ENCODE results near the gene MPRIP.

MPRIP gene

DNA sequence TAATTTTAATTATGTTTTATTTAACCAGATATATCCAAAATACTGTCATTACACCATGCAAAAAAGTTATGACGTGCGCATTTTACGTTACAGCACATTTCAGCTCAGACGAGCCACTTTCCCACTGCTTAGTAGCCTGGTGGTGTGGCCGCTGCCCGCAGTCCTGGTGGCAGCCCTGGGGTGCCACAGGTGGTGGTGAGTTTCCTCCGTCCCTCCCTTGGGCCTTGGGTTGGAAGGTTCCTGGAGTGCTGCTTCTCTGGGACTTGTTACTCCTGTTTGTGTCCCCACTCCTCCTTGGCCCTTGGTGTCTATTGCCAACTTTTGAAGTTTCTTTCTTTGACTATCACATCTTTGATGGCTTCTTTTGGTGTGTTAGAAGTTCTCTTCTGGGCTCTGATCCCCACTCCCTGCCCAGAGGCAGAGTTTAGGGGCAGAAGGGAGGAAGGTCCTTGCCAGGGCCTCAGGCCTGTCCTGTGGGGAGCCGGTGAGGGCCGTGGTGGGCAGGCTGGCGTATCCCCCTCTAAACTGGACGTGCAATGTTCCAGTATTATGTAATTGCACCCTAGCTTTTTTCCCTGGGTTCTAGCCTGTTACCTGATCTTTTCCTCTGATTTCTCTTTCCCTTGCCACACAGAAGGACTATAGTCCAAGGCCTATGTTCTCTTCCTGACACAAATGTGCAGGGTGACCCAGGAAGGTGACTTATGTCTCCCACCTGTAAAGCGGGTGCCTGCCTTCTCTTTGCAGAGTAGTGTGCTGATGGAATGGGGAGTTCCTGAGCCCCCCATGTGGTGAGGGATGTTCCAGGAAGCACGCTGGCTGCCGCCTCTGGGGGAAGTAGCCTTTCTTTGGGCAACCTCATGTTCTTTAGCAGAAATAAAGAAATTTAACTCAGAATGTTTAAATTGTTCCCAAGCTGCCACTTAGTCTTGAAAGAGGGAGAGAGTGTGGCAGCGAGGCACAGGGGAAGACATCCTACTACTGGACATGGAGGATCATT is 8.4 kb downstream of the MPRIP start:
- no peak for DNase-seq (ENCODE audit: low read depth)

DNA sequence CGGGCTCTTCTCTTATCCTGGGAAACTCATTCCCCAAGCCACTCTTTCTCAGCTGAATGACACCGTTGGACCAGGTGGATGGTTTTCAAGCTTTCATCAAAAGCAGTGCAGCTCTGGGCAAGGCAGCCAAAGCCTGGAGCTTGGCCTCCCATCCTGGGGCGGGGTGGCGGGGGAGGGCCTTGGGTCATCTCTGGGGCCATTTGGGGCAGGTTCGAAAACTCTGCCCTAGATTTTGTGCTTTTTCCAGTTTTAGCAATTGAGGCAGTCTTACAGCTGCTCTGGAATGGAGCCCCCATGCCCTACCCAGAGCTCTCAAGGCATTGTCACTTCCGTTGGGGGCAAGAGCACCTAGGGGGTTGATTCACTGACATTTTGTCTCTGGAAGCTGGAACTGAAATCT is 9.1 kb downstream of the MPRIP start:
- no peak for DNase-seq (ENCODE audit: low read depth)

DNA sequence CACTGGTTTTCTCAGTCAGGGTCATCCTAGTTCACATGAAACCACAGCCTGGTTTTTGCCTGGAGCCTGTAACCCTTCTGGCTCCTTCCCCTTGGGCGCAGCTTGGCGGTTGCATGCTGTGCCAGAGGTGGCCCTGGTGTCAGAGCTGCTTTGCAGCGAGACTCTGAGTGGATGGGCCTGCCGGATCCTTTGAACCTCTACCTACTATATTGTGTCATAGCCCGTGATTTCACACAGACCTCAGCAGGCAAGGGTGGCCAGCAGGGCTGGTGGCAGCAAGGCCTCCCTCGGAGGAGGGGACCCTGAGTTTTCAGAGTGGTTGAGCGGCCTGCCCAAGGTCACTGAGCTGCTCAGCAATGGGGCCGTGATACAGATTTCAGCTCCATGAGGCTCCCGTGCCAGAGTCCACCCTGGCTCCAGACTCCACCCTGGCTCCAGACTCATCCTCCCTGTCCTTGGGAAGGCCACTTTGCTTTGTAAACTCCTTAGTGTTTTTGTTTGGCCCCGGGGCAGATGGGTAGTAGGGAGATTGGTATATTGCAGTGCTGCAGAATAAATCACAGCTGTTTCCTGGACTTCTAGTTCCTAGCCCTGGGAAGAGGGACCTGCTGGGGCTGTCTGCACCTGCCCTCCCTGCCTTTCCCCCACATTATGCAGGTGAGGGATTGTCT is 9.7 kb downstream of the MPRIP start:
- no peak for DNase-seq (ENCODE audit: low read depth)

DNA sequence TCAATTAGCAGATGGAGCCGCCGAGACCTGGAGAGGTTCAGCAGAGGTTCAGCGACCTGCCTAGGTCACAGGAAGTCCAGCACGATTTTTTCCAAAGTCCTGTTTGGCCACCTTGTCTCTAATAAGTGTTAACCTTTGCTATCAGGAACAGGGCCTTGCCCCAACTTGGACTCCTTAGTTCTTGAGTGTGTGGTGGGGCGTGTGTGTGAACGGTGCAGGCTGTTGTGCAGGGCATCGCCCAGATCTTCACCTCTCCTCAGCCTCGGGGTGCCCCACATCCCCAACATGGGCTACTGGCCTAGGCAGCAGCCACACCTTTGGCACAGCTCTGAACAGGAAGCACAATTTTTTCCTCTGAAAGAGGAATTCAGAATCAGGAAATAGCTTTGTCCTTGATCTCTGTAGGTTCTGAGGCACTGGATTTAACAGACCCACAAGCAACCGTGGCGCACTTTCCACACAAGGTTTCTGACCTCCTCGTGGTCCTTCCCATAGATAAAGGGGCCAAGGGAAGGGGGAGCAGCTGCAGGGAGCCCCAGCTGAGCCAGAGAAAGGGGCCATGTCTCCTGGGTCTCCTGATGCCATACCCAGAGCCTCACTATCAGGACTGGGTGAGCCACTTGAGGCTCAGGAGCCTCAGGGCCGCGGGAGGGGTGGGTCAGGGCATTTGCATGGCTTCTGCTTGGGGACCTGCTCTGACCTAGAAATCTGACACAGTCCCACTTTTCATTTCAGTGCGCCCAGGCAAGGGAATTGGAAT is 10.4 kb downstream of the MPRIP start:
- no peak for DNase-seq (ENCODE audit: low read depth)

DNA sequence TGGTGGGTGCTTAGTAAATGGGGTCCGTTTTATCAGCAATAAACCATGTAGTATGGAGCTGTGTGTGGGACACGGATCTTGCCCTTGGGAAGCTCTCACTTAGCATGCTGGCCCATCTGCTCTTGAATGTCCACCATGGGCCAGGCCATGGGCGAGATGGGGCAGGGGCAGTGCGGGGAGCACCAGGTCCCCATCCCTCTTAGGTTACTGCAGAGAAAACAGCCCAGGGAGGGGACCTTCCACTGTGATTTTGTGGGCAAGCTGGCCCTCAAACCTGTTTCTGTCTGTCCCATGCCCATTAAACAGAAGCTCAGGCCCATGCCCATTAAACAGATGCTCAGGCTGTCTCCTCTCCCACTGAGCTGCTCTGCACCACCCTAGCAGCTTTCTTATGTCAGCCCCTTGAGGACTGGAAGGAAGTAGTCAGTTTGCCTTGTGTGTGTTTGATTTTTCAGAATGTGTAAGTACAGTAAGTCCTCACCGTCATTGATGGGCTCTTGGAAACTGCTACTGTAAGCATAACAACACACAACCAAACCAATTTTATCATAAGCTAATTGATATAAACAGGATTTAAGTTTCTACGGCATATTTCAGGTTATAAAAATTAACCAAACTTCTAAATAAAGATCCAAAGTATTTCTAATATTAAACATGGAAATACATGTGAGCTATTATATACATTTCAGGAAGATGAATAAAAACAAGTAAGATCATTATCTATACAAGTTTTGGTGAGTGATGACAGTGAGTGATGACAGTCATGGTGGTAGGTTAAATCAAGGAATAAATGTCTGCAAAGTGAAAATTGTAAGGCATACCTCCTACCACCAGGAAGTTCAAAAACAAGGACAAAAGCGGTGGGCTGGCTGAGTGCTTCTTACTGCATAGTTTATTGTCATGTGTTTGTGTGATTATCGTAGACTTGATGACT is 11.5 kb downstream of the MPRIP start:
- DNase-seq (ENCODE audit: low read depth): no peak

DNA sequence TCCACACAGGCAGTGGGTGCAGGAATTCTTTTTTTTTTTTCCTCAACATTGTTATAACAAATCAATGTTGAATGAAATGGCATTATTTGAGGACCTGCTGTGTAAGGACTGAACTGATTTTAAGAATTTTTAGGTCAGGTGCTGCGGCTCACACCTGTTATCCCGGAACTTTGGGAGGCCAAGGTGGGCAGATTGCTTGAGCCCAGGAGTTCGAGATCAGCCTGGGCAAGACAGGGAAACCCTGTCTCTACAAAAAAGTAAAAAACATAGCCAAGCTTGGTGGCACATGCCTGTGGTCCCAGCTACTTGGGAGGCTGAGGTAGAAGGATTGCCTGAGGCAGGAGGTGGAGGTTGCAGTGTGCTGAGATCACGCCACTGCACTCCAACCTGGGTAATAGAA is 12.4 kb downstream of the MPRIP start:
- no peak for DNase-seq (ENCODE audit: low read depth)

DNA sequence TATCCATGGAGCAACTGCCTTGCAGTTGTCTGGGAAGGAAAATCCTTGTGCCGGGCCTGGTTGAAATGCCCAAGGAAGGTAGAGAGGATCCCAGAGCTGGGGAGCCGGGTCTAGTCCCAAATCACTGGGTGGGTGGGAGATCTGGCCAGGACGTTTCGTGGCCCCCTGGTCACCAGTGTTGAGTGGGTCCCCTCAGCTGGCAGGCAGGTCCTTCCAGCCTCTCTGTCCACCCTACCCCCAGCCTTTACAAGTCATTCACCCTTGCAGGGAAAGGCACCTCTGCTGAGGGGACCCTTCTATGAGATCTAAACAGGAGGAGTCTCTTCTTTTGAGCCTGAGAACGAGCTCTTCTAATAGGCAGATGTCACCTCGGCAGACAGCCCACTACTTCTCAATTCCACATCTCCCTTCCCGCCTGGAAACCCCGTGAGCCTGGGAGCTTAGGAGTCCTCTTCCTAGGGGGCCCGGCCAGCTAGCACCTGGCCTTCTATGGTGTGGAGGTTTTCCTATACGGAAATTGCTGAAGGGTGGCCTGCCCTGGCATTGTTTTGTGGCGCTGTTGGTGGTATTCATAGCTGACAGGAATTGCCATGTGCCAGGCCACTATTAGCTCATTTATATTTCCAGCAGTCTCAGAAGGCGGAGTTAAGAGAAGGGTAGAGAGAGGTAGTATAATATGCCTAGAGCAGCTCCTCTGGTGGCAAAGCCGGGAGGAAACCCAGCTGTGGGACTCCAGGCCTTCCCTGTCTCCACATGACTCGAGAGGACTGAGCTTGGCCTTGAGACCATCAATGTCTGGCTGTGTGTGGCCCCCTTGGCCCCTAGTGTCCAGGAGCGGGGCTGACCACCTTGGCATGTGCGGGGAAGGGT is 13.3 kb downstream of the MPRIP start:
- no peak for DNase-seq (ENCODE audit: low read depth)

DNA sequence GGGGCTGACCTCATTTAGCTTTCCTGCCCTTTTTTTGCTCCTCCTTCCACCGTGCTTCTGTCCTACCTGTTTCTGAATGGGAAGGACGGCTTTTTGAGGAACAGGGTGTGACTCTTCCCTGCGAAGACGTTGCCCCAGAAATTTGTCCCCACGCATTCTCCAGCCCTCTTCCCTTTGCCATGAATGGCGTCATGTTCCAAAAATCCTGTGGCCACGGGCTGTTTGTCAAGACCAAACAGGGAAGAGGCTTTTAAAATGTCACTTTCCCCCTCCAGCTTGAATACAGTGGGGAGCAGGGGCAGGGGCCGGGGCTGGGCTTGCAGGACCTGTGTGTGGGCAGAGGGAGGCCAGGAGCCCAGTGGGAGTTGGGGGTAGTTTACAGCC is 13.9 kb downstream of the MPRIP start:
- no peak for DNase-seq (ENCODE audit: low read depth)

DNA sequence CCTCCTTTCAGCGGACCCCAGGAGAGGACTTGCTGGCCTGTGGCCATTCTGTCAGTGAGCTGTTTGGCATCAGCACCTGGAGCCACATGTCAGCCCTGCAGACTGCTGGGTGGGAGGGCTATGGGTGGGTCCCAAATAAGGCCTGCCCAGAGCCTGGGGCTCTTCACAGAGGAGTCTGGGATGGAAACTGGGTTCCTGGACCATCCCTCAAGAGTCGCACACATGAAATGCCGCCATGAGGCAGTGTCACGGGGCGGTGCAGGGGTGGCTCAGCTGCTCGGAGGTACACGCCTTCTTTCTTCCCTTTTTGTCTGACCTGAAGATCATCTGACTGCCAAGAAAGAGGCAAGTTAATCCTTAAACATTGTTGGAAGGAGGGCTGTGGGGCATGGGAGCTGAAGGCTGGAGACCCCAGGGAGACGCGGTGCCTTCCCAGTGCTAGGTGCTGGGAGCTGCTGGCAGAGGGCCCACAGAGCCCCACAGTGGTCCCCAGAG is 14.8 kb downstream of the MPRIP start:
- no peak for DNase-seq (ENCODE audit: low read depth)

DNA sequence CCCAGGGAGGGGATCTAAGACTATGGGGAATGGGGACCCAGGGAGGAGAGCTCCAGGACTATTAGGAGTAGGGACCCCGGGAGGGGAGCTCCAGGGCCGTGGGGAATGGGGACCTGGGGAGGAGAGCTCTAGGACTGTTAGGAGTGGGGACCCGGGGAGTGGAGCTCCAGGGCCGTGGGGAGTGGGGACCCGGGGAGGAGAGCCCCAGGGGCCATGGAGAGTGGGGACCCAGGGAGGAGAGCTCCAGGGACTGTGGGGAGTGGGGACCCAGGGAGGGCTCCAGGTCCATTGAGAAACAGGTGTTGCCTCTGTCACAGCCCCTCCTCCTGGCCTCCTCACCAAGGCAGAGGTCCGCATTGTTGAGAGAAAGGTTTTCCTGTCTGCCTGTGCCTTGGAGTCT is 16.0 kb downstream of the MPRIP start:
- no peak for DNase-seq (ENCODE audit: low read depth)

DNA sequence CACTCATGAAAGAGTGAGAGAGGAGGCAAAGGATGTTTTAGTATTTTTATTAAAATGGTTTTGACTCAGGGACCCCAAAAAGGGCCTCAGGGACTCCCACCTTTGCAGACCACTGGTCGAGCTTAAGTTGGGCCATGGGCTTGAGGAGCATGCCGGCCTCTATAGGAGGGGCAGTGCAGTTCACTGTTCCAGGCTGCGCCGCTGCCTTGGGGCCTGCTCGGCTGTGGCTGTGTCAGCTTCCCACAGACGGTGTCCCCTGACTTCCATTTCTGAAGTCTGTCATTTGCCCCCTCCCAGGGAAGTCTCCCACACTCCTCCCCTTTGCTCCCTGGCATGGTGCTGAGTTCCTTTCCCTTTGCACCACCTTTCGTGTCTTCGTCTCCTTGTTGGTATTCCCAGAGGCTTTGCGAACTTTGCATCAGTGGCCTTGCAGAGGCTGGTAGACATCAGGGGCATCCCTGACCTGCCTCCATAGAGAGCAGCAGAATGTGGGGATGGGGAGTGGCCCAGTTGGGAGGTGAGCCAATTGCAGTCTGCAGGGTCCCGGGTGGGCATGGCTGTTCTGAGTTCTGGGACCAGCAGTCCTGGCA is 17.1 kb downstream of the MPRIP start:
- DNase-seq (ENCODE audit: low read depth): no peak

DNA sequence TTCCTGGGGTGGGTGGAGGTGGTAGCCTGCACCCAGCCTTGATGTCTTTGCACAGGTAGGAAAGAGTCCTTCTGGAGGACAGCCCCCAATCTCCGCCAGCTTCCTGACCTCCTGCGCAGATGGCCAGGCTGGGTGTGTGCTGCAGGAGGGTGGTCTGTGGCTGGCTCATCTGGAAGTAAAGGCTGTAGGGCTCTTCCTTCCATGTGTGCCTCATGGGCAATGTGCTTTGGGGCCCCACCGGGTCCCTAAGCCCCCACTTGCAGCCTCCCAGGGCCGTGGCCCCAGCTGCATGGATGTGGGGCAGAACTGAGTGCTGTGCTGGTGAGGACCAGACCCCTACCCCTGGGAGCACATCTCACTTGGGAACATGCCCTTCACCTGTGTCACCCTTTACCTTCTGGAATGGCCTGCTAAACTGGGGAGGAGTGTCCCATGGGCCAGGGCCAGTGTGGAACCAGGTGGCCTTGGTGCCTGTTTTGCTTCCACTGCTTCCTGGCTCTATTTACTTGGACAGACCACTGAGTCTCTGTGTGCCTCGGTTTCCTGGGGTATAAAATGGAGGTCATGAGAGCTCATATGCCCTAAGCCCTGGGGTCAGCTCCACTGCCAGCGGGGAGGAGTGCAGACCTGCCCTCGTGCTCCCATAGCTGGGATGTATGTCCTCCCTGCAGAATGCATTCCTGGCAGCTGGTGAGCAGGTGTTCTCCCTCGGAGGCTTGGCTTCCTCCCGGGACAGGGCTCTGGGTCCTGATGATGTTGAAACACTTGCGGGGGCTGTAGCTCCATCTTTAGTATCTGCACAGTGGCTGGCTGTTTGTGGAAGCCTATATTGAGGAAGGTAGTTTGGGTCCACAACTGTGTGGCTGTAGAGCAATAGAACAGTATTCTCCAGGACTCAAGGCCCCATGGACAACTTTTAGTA is 18.0 kb downstream of the MPRIP start:
- DNase-seq (ENCODE audit: low read depth): no peak

DNA sequence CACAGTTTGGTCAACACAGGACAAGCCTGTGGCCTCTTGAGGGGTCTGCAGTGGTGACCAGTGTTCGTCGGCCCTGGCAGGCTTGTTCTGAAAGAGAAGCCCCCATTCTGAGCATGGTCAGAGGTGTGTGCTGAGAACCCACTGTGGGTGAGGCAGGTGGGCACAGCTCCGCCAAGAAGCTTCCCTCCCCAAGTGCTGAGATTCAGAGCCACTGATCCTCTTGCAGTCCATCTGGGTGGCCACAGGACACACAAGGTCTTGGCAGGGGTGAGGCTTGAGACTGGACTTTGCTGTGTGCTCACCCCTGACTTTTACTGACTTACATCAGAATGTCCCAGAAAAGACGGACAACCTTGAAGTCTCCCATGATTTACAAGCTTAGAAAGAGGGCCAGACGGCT is 18.7 kb downstream of the MPRIP start:
- DNase-seq (ENCODE audit: low read depth): no peak

DNA sequence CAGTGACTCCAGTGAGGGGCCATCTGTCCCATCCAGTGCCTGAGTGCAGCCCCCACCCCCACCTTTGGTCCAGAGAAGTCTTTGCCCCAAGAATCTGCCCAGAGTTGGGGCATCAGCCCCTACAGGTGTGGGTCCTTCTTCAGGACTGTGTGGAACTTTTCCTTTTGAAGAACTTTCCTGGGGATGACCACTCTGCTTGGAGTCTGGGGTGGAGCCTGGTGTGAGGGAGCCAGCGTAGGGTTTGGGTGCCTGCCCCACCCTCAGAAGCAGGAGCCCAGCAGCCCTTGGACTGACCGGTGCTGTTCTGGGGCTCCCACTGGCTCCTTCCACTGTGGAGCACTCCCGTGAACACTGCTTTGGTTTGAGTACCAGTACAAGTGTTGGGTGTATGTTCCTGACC is 19.3 kb downstream of the MPRIP start:
- DNase-seq (ENCODE audit: low read depth): no peak

DNA sequence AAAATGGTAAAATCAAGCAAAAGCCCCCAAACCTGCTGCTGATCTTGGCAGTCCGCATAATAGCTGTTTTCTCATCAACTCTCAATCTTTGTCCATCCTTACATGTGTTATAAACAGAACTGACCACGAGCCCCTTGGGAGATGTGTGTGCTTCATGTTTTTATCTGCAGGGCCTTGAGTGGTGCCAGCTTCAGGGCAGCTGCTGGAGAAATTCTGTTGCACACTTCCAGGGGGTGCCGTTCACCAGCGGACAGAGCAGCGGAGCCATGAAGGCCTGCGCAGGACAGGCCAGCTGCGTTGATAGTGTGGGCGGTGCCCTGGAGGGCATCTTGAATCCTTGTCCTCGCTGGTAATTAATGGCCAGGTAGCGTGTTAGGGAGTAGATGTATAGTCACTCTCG is 20.1 kb downstream of the MPRIP start:
- no peak for DNase-seq (ENCODE audit: low read depth)

DNA sequence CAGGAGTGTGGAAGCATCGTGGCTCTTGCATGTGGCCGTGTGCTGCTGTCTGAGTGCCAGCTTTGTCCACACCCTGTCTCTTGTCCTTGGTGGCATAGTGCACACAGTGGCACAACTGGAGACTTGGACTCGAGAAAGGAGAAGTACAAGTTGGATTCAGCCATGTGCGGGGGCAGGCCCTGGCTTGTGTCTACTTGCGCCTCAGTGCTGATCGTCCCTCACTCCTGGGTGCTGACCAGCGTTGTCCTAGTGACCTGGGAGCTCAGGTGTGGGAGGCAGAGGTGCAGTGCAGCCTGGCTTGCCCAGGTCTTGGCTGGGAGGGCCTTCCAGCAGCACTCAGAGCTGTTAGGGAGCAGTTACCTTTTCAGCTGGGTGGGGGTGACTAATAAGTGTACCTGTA is 20.6 kb downstream of the MPRIP start:
- no peak for DNase-seq (ENCODE audit: low read depth)

DNA sequence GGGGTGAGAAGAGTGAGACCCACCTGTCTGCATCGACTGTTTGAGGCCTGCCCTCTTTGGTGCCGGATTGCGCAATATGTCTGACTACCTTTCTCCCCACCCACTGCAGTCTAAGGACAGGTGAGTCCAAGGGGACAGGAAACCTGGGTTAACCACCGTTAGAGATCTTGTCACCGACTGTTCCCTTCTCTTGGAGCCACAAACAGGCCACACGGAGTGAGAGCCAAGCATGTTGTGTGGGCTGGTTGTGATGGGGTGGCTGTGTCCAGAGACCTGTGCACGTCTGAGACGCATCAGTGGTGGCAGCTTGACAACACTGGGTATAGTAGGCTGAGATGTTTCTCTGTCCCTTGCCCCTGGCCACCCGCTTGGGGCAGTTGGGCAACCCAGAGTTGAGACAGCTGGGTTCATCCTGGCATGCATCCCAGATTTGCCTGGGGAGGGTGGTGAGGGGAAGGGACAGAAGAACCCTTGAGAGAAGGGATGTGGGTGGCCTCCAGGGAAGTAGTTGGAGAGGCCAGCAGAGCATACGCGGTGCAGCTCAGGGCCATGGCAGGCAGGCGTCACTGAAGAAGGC is 21.4 kb downstream of the MPRIP start:
- no peak for DNase-seq (ENCODE audit: low read depth)

DNA sequence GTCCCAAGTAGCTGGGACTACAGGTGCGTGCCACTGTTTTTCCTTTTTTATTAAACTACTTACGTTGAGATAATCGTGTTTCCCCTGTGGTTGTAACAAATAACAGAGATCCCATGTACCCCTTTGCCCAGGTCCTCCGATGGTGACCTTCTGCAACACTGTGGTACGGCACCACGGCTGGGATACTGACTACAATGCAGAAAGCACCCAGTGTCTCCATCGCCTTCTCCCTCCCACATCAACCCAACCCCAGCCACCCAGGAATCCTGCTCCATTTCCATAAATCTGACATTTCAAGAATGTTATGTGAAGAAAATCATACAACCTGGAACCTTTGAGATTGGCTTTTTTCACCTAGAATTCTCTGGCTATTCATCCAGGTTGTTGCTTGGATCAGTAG is 22.1 kb downstream of the MPRIP start:
- DNase-seq (ENCODE audit: low read depth): no peak

DNA sequence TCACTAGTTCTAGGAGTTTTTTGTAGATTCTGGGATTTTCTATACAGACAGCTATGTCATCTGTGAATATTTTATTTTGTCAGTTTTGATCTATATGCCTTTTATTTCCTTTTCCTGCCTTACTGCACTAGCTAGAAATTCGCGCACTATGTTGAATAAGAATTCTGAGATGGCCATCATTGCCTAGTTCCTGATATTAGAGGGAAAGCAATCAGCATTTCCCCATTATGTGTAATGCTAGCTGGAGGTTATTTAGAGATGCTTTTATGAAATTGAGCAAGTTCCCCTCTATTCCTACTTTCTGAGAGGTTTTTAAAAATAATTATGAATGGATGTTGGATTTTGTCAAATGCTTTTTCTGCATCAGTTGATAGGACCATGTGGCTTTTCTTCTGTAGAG is 23.8 kb downstream of the MPRIP start:
- DNase-seq (ENCODE audit: low read depth): no peak
